Epithelial cell of esophagus (primary cell): Measurements from ENCODE around the gene ZNF575.

Experiments
- DNase-seq: peaks from one replicate; pipeline ENCODE4 v3.0.0; 2010; ENCODE audit warnings: low read depth
- H3K4me3 ChIP-seq: 2 replicates; pipeline ENCODE4 v1.5.1; 2011; ENCODE audit warnings: mild to moderate bottlenecking, low read length, control low read depth
- CTCF ChIP-seq: IDR thresholded peaks from 2 replicates; pipeline ENCODE4 v1.5.1; 2011; ENCODE audit warnings: low read depth, mild to moderate bottlenecking, low read length, control low read depth, inconsistent platforms; ENCODE audit not compliant: insufficient read depth; ENCODE audit errors: missing control alignments

The ZNF575 gene

GRCh38 chr19:43553656-43554055 lies 20.7 kb downstream of the ZNF575 start:
- TF ChIP-seq CTCF = no peak

GRCh38 chr19:43554317-43554895 lies 21.4 kb downstream of the ZNF575 start:
- DNase-seq = no peak
- H3K4me3 ChIP-seq = no peak overlapping the region
- TF ChIP-seq CTCF = no peak

More at GRCh38 chr19:43553656-43554055, 20.7 kb downstream of the ZNF575 start:
- no peak for DNase-seq
- no peak overlapping the region for H3K4me3 ChIP-seq

- peak; percentile 92 for TF ChIP-seq CTCF
- H3K4me3 ChIP-seq = no peak overlapping the region
- peak; percentile 80 for DNase-seq
Observed at GRCh38 chr19:43555185-43555770, 22.3 kb downstream of the ZNF575 start.

GRCh38 chr19:43560687-43561086 lies 27.7 kb downstream of the ZNF575 start:
- H3K4me3 ChIP-seq = no peak overlapping the region
- peak; percentile 24 for DNase-seq
- TF ChIP-seq CTCF = no peak

- DNase-seq = no peak
- no peak overlapping the region for H3K4me3 ChIP-seq
- no peak for TF ChIP-seq CTCF
Observed at GRCh38 chr19:43561139-43561970, 28.4 kb downstream of the ZNF575 start.

GRCh38 chr19:43562226-43562697 lies 29.3 kb downstream of the ZNF575 start:
- DNase-seq = no peak
- no peak for TF ChIP-seq CTCF
- no peak overlapping the region for H3K4me3 ChIP-seq
